Rectal smooth muscle tissue (tissue), 1 donor: ENCODE data around the gene RNASEH1.

ENCODE experiments used
- H3K27ac ChIP-seq: one replicate; pipeline ENCODE4 v1.7.0; 2013; ENCODE audit warnings: low read depth, low read length, inconsistent platforms
- H3K27me3 ChIP-seq: one replicate; pipeline ENCODE4 v1.7.0; 2013; ENCODE audit warnings: low read length; ENCODE audit not compliant: control insufficient read depth, insufficient read depth
- H3K36me3 ChIP-seq: one replicate; pipeline ENCODE4 v1.7.0; 2013; ENCODE audit warnings: low read length; ENCODE audit not compliant: control insufficient read depth, insufficient read depth
- H3K4me1 ChIP-seq: one replicate; pipeline ENCODE4 v1.7.0; 2013; ENCODE audit warnings: low read length; ENCODE audit not compliant: control insufficient read depth, insufficient read depth
- H3K4me3 ChIP-seq: one replicate; pipeline ENCODE4 v1.7.0; 2013; ENCODE audit warnings: low read length
- H3K9ac ChIP-seq: one replicate; pipeline ENCODE4 v1.7.0; 2013; ENCODE audit warnings: low read length

Gene RNASEH1, protein sequence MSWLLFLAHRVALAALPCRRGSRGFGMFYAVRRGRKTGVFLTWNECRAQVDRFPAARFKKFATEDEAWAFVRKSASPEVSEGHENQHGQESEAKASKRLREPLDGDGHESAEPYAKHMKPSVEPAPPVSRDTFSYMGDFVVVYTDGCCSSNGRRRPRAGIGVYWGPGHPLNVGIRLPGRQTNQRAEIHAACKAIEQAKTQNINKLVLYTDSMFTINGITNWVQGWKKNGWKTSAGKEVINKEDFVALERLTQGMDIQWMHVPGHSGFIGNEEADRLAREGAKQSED

DNA sequence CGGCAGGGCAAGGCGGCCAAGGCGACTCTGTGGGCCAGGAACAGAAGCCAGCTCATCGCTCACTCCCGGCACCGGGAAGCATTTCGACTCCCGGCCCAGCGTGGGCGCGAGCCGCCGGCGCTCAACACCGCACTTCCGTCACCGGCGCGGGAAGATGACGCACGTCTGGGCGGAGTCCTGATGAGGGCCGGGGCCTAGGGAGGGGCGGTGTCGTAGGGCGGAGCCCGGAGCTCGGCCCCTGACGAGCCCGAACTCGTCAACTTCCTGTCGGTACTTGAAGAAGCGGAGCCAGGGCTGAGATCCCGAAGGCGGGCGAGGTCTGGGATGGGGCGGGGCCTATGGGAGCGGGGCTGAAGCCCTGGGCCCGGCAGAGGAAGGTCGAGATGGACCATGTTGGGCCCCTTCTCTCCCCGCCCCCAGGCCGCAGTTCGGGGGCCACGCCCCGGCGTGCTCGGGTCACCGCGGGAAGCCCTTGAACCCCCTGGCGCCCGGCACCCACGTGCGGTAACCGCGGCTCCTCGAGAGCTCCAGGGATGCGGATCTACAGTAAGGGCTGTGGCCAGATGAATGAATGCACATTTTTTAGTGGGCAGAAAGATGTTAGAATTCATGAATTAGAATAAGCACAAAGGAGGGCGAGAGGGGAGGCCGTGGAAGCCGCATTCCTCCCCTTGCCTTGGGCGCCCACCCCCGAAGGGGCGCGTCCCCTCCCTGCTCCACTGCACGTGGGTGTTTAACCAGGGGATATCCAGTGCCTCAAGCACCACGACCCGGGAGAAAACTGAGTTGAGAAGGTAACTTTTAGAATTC, at the start of gene RNASEH1:
RNASEH1 (minus strand) TSS at position 129 of the 810 bp plus-strand sequence; CDS start at position 56, 73 bp downstream.
- Histone ChIP-seq H3K27me3 (no peaks in the 10 kb centered on the region), H3K4me1 (peaks cover 5% of the 10 kb centered on the region), H3K9ac (peak within 1 kb of the TSS; percentile 53), H3K27ac (peak within 1 kb of the TSS; percentile 91), H3K4me3 (peak within 1 kb of the TSS; percentile 86), H3K36me3 (peaks cover 14% of the 10 kb centered on the region)

GRCh38 chr2:3606370-3607201, 48.5 kb upstream of the RNASEH1 start:
- Histone ChIP-seq H3K36me3 (no peaks in the 10 kb centered on the region), H3K9ac (no peak overlapping the region), H3K27ac (peak overlapping the region; percentile 33), H3K4me3 (no peak overlapping the region), H3K4me1 (no peaks in the 10 kb centered on the region), H3K27me3 (no peaks in the 10 kb centered on the region)

- H3K36me3 ChIP-seq, result no peaks in the 10 kb centered on the region
- no peak overlapping the region for H3K4me3 ChIP-seq
- H3K9ac ChIP-seq, result no peak overlapping the region
- peak overlapping the region; percentile 33 for H3K27ac ChIP-seq
- no peaks in the 10 kb centered on the region for H3K4me1 ChIP-seq
- no peaks in the 10 kb centered on the region for H3K27me3 ChIP-seq
These were observed 47.9 kb upstream of the RNASEH1 start for GRCh38 chr2:3606028-3606369.

- H3K27me3 ChIP-seq, result no peaks in the 10 kb centered on the region
- no peaks in the 10 kb centered on the region for H3K36me3 ChIP-seq
- peak overlapping the region; percentile 33 for H3K27ac ChIP-seq
- no peaks in the 10 kb centered on the region for H3K4me1 ChIP-seq
- no peak overlapping the region for H3K9ac ChIP-seq
- no peak overlapping the region for H3K4me3 ChIP-seq
These were observed 47.1 kb upstream of the RNASEH1 start for GRCh38 chr2:3604991-3605961.

DNA sequence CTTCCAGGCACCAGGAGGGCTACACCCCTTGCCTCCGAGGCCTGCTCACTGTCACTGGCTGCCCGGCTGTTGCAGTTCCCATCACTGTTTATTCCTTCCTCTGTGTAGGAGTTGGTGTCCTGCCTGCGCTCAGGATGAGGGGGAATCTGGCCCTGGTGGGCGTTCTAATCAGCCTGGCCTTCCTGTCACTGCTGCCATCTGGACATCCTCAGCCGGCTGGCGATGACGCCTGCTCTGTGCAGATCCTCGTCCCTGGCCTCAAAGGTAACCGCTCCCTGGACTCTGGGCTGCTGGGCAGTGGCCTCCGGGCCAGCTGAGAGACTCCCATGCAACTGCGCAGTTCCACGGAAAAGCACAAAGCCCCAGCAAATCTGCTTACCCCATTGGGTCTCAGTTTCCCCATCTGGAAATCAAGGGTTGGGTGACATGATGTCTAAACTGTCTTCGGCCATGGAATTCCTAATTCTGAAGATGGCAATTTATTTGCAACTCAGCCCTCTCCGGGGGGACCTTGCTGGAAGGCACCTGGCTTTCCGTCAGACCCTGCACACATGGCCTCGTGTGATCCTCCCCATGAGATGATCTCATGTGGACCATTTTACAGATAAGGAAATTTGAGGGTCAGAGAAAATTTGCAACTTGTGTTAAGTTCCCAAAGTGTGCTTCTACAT, 46.2 kb upstream of the RNASEH1 start:
- Histone ChIP-seq H3K4me3 (no peak overlapping the region), H3K27me3 (no peaks in the 10 kb centered on the region), H3K9ac (no peak overlapping the region), H3K36me3 (no peaks in the 10 kb centered on the region), H3K27ac (no peak overlapping the region), H3K4me1 (no peaks in the 10 kb centered on the region)

DNA sequence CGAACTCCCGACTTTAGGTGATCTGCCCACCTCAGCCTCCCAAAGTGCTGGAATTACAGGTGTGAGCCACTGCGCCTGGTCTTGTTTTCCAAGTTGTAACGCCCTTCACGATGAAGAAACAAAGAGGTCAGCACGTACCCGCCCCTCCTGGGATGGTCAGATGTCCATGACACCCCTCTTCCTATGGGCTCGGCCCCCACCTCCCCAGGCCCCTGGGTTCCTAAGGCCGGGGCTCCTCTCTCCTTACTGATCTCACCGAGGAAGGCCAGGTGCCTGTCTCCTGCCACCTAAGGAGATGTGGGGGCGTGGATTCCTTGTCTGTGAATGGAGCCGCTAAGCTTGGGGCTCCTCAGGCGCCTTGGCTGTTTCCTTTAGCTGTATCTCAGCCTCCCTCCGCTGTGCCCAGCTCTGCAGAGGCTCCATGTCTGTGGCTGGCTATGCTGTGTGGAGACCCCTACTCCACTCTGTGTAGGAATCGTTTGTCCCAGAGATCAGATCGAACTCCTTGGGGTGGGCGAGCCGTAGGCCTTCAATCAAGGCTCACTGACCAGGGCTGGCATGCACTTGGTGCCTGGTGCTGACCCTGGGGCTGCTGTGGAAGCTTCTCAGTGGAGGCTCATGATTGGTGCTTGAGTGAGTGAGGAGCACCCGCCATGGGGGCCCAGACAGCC, 45.5 kb upstream of the RNASEH1 start:
- H3K27me3 ChIP-seq, result no peaks in the 10 kb centered on the region
- H3K4me3 ChIP-seq, result no peak overlapping the region
- no peaks in the 10 kb centered on the region for H3K4me1 ChIP-seq
- H3K9ac ChIP-seq, result no peak overlapping the region
- H3K27ac ChIP-seq, result no peak overlapping the region
- H3K36me3 ChIP-seq, result no peaks in the 10 kb centered on the region

- H3K27ac ChIP-seq, result no peak overlapping the region
- H3K4me1 ChIP-seq, result no peaks in the 10 kb centered on the region
- H3K36me3 ChIP-seq, result no peaks in the 10 kb centered on the region
- no peak overlapping the region for H3K9ac ChIP-seq
- H3K4me3 ChIP-seq, result no peak overlapping the region
- no peaks in the 10 kb centered on the region for H3K27me3 ChIP-seq
These were observed 44.6 kb upstream of the RNASEH1 start for GRCh38 chr2:3602553-3603339.

GRCh38 chr2:3601561-3602271, 43.6 kb upstream of the RNASEH1 start:
- no peaks in the 10 kb centered on the region for H3K36me3 ChIP-seq
- H3K4me3 ChIP-seq, result no peak overlapping the region
- H3K27ac ChIP-seq, result no peak overlapping the region
- no peak overlapping the region for H3K9ac ChIP-seq
- H3K27me3 ChIP-seq, result no peaks in the 10 kb centered on the region
- H3K4me1 ChIP-seq, result no peaks in the 10 kb centered on the region

GRCh38 chr2:3600256-3600855, 42.2 kb upstream of the RNASEH1 start:
- Histone ChIP-seq H3K27ac (no peak overlapping the region), H3K36me3 (no peaks in the 10 kb centered on the region), H3K9ac (no peak overlapping the region), H3K4me3 (no peak overlapping the region), H3K4me1 (no peaks in the 10 kb centered on the region), H3K27me3 (no peaks in the 10 kb centered on the region)
